AG20443 (cell line): Measurements from ENCODE around the gene ZNF534.
"Not testable (repeated sequence)": the region's sequence is repeated elsewhere in the genome, so short reads cannot be mapped to it uniquely, and the experiment has no call there.

ENCODE experiments used
- DNase-seq: peaks from one replicate; pipeline ENCODE4 v3.0.0; 2012; ENCODE audit warnings: low spot score, mixed read lengths

ZNF534 gene

GRCh38 chr19:52428937-52429336 is at the start of gene ZNF534:
ZNF534 (plus strand) TSS chr19:52429148; CDS start chr19:52431475, 2,327 bp downstream.
- no peak for DNase-seq

- DNase-seq = no peak
These were observed 37.8 kb upstream of the ZNF534 start for GRCh38 chr19:52391135-52391534.

- peak; percentile 100 for DNase-seq
These were observed 31.5 kb upstream of the ZNF534 start, which contains the start of gene ZNF528 for GRCh38 chr19:52397310-52398080. ZNF528 (plus strand) TSS chr19:52397849; CDS start chr19:52402014, 4,165 bp downstream.

- peak; percentile 56 for DNase-seq
These were observed 30.9 kb upstream of the ZNF534 start for GRCh38 chr19:52398081-52398441.

GRCh38 chr19:52410276-52410675 is 18.7 kb upstream of the ZNF534 start:
- DNase-seq = no peak

GRCh38 chr19:52415711-52416110 is 13.2 kb upstream of the ZNF534 start:
- no peak for DNase-seq

GRCh38 chr19:52442179-52442578 is 13.2 kb downstream of the ZNF534 start:
- no peak for DNase-seq

GRCh38 chr19:52444506-52444905 is 15.6 kb downstream of the ZNF534 start:
- DNase-seq = no peak

- DNase-seq = peak; percentile 9
These were observed 22.3 kb downstream of the ZNF534 start for GRCh38 chr19:52451241-52451640.

GRCh38 chr19:52453324-52454094 is 24.6 kb downstream of the ZNF534 start, which contains the start of gene ZNF578:
ZNF578 (plus strand) TSS chr19:52453553; CDS start chr19:52501846, 48,293 bp downstream.
- peak; percentile 95 for DNase-seq

GRCh38 chr19:52464798-52465470 is 36.0 kb downstream of the ZNF534 start:
- no peak for DNase-seq

GRCh38 chr19:52473655-52474350 is 44.9 kb downstream of the ZNF534 start:
- DNase-seq = no peak

- no peak for DNase-seq
These were observed 45.6 kb downstream of the ZNF534 start for GRCh38 chr19:52474351-52475127.

GRCh38 chr19:52484111-52484743 is 55.3 kb downstream of the ZNF534 start:
- DNase-seq = not testable (repeated sequence)

- not testable (repeated sequence) for DNase-seq
These were observed 56.1 kb downstream of the ZNF534 start for GRCh38 chr19:52485064-52485463.

- DNase-seq = not testable (repeated sequence)
These were observed 56.8 kb downstream of the ZNF534 start for GRCh38 chr19:52485561-52486240.

- peak; percentile 29 for DNase-seq
These were observed 63.4 kb downstream of the ZNF534 start for GRCh38 chr19:52492201-52492993.

GRCh38 chr19:52492994-52493470 is 64.1 kb downstream of the ZNF534 start:
- DNase-seq = peak; percentile 10

- DNase-seq = no peak
These were observed 65.6 kb downstream of the ZNF534 start for GRCh38 chr19:52494518-52494917.
